Measurements from ENCODE around the gene ARHGAP9. TPM values are rescaled to one million over a fixed set of nuclear protein-coding genes. Genes with fewer than 3 reads are reported as not detected.

Gene ARHGAP9
- total RNA-seq, 1 experiment from 2014 or later, result 0.52 TPM

DNA sequence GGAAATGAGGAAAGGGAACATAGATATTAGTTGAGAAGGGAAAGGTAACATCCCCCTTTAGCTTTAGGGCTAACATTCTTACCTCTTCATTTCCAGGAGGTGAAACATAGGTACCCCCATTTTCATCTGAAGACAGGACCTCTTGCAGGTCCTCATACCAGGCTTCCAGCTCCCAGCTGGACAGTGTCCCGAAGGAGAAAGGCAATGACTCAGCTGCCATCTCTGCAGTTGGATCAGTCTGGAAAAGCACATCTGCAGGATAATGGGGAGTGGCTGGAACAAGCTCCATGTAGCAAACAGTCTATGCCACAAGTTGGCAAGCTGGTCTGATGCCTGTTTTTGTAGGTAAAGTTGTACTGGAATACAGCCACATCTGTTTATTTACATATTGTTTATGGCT lies 37.5 kb upstream of the ARHGAP9 start:
- no peak for DNase-seq (ENCODE audit: low spot score)
- POLR2A ChIA-PET (ENCODE audit: low non-redundant PET), result interaction anchor here (1.0 kb wide), 1 partner anchor 228 kb away, joined by 6 read pairs; the partner anchor contains the start of gene TSPAN31
- no peaks in the 10 kb centered on the region for H3K9me3 ChIP-seq (ENCODE audit: low read depth, low read length, poor library complexity, severe bottlenecking)
- TF ChIP-seq, protein P1, sequence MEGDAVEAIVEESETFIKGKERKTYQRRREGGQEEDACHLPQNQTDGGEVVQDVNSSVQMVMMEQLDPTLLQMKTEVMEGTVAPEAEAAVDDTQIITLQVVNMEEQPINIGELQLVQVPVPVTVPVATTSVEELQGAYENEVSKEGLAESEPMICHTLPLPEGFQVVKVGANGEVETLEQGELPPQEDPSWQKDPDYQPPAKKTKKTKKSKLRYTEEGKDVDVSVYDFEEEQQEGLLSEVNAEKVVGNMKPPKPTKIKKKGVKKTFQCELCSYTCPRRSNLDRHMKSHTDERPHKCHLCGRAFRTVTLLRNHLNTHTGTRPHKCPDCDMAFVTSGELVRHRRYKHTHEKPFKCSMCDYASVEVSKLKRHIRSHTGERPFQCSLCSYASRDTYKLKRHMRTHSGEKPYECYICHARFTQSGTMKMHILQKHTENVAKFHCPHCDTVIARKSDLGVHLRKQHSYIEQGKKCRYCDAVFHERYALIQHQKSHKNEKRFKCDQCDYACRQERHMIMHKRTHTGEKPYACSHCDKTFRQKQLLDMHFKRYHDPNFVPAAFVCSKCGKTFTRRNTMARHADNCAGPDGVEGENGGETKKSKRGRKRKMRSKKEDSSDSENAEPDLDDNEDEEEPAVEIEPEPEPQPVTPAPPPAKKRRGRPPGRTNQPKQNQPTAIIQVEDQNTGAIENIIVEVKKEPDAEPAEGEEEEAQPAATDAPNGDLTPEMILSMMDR (conservative IDR thresholded peaks at IDR 0.05; ENCODE audit: low read depth, low read length), result no peak
- TF ChIP-seq EZH2 (IDR thresholded peaks at IDR 0.05; ENCODE audit: borderline replicate concordance, low read depth, low read length, poor library complexity, severe bottlenecking), result no peak
- H3K4me3 ChIP-seq (ENCODE audit: low read depth, low read length, poor library complexity, severe bottlenecking), result no peak overlapping the region
- no peaks in the 10 kb centered on the region for H3K27me3 ChIP-seq (replicated peaks; ENCODE audit: insufficient read depth, low read depth, low read length, poor library complexity)
- intact Hi-C loops (cut with micrococcal nuclease; ENCODE audit: unreplicated experiment), result no loop called here
- no TSS peak for BruUV-seq (replicated peaks)
- peak overlapping the region; percentile 43 for H3K27ac ChIP-seq (ENCODE audit: low read depth, low read length, poor library complexity, severe bottlenecking)
- CTCF ChIA-PET, result no interaction called here
- H3K36me3 ChIP-seq (ENCODE audit: insufficient read depth, low read length, poor library complexity, severe bottlenecking), result peaks cover 79% of the 10 kb centered on the region
- peaks cover 32% of the 10 kb centered on the region for H3K4me1 ChIP-seq (ENCODE audit: insufficient read depth, low read length, poor library complexity, severe bottlenecking)

DNA sequence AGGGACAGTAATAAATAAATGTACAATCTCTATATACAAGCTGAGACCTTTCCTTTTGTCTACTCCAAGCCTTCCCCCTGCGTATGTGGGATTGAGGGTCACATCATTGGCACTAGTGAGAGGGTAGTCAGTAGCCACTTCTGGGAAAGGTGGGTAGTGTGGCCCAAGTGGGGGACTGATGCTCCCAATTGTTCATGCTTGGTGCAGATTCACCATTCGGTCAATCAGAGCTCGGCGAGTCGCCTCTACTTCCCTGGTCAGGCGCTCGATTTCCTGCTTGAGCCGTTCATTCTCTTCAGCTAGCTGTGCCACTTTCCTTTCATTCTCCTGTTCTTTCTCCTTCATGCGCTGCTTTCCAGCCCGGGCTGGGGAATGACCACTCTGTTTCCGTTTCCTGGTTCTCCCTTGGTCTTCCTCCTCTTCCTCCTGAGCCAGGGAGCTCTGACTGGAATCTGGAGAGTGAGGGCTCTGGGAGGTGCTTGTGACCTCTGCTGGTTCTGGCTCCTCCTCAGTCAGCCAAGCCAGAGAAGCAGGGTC lies 37.0 kb upstream of the ARHGAP9 start:
- ChIA-PET CTCF (no interaction called here), POLR2A (ENCODE audit: low non-redundant PET) (no interaction called here)
- no peak for DNase-seq (ENCODE audit: low spot score)
- Histone ChIP-seq H3K27me3 (replicated peaks; ENCODE audit: insufficient read depth, low read depth, low read length, poor library complexity) (no peaks in the 10 kb centered on the region), H3K27ac (ENCODE audit: low read depth, low read length, poor library complexity, severe bottlenecking) (peak overlapping the region; percentile 43), H3K9me3 (ENCODE audit: low read depth, low read length, poor library complexity, severe bottlenecking) (no peaks in the 10 kb centered on the region), H3K4me3 (ENCODE audit: low read depth, low read length, poor library complexity, severe bottlenecking) (no peak overlapping the region), H3K4me1 (ENCODE audit: insufficient read depth, low read length, poor library complexity, severe bottlenecking) (peaks cover 27% of the 10 kb centered on the region), H3K36me3 (ENCODE audit: insufficient read depth, low read length, poor library complexity, severe bottlenecking) (peaks cover 84% of the 10 kb centered on the region)
- no TSS peak for BruUV-seq (replicated peaks)
- intact Hi-C loops (cut with micrococcal nuclease; ENCODE audit: unreplicated experiment), result no loop called here
- TF ChIP-seq, protein P1 (conservative IDR thresholded peaks at IDR 0.05; ENCODE audit: low read depth, low read length), result no peak
- no peak for TF ChIP-seq EZH2 (IDR thresholded peaks at IDR 0.05; ENCODE audit: borderline replicate concordance, low read depth, low read length, poor library complexity, severe bottlenecking)

DNA sequence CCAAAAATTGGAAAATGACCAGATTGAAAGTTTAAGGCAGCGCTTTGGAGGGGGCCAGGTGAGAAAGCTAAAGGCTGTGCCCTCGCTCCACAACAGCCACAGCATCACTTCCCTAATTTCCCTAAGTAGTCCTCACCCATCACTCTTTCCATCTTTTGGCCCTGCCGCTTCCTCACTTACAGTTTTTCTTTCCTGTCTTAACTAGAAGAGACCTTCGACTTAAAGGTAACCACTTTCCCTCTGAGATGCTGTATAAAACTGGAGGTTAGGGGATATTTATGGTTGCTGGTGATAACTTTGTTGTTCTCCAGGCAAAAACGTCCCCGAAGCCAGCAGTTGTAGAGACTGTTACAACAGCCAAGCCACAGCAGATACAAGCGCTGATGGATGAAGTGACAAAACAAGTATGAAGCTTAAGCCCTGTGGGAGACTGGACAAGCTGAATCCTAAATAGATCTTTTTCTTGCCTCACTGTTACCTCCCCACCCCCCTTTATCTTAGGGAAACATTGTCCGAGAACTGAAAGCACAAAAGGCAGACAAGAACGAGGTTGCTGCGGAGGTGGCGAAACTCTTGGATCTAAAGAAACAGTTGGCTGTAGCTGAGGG lies 36.4 kb upstream of the ARHGAP9 start:
- TSS peak; percentile 26 for BruUV-seq (replicated peaks)
- intact Hi-C loops (cut with micrococcal nuclease; ENCODE audit: unreplicated experiment), result no loop called here
- CTCF ChIA-PET, result no interaction called here
- TF ChIP-seq, protein P1 (conservative IDR thresholded peaks at IDR 0.05; ENCODE audit: low read depth, low read length), result no peak
- TF ChIP-seq EZH2 (IDR thresholded peaks at IDR 0.05; ENCODE audit: borderline replicate concordance, low read depth, low read length, poor library complexity, severe bottlenecking), result no peak
- no peak overlapping the region for H3K4me3 ChIP-seq (ENCODE audit: low read depth, low read length, poor library complexity, severe bottlenecking)
- H3K27ac ChIP-seq (ENCODE audit: low read depth, low read length, poor library complexity, severe bottlenecking), result peak overlapping the region; percentile 43
- DNase-seq (ENCODE audit: low spot score), result no peak
- H3K27me3 ChIP-seq (replicated peaks; ENCODE audit: insufficient read depth, low read depth, low read length, poor library complexity), result no peaks in the 10 kb centered on the region
- no peaks in the 10 kb centered on the region for H3K9me3 ChIP-seq (ENCODE audit: low read depth, low read length, poor library complexity, severe bottlenecking)
- POLR2A ChIA-PET (ENCODE audit: low non-redundant PET), result no interaction called here
- peaks cover 21% of the 10 kb centered on the region for H3K4me1 ChIP-seq (ENCODE audit: insufficient read depth, low read length, poor library complexity, severe bottlenecking)
- H3K36me3 ChIP-seq (ENCODE audit: insufficient read depth, low read length, poor library complexity, severe bottlenecking), result peaks cover 91% of the 10 kb centered on the region

Measured in A673 (cell line).